ENCODE results near the gene TAS2R30.

DNA sequence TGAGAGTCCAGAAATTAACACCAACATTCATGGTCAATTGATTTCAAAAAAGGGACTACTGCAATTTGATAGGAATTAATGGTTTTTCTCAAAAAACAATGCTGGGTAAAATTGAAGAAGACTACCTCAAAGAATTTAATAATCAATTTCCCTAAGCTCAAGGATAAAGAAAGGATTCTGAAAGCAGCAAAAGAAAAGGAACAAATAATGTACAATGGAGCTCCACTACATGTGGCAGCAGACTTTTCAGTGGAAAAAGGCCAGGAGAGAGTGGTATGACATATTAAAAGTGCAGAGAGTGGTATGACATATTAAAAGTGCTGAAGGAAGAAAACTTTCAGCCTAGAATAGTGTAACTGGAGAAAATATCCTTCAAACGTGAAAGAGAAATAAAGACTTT lies 26.7 kb downstream of the TAS2R30 start:
- TF ChIP-seq, protein P1, sequence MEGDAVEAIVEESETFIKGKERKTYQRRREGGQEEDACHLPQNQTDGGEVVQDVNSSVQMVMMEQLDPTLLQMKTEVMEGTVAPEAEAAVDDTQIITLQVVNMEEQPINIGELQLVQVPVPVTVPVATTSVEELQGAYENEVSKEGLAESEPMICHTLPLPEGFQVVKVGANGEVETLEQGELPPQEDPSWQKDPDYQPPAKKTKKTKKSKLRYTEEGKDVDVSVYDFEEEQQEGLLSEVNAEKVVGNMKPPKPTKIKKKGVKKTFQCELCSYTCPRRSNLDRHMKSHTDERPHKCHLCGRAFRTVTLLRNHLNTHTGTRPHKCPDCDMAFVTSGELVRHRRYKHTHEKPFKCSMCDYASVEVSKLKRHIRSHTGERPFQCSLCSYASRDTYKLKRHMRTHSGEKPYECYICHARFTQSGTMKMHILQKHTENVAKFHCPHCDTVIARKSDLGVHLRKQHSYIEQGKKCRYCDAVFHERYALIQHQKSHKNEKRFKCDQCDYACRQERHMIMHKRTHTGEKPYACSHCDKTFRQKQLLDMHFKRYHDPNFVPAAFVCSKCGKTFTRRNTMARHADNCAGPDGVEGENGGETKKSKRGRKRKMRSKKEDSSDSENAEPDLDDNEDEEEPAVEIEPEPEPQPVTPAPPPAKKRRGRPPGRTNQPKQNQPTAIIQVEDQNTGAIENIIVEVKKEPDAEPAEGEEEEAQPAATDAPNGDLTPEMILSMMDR (conservative IDR thresholded peaks at IDR 0.05; ENCODE audit: low read depth, low read length) = no peak
- no peak for TF ChIP-seq EZH2 (IDR thresholded peaks at IDR 0.05; ENCODE audit: borderline replicate concordance, low read depth, low read length, poor library complexity, severe bottlenecking)
